Measurements from ENCODE around the gene HAUS1.
"Not testable (repeated sequence)": the region's sequence is repeated elsewhere in the genome, so short reads cannot be mapped to it uniquely, and the experiment has no call there.

Gene HAUS1

DNA sequence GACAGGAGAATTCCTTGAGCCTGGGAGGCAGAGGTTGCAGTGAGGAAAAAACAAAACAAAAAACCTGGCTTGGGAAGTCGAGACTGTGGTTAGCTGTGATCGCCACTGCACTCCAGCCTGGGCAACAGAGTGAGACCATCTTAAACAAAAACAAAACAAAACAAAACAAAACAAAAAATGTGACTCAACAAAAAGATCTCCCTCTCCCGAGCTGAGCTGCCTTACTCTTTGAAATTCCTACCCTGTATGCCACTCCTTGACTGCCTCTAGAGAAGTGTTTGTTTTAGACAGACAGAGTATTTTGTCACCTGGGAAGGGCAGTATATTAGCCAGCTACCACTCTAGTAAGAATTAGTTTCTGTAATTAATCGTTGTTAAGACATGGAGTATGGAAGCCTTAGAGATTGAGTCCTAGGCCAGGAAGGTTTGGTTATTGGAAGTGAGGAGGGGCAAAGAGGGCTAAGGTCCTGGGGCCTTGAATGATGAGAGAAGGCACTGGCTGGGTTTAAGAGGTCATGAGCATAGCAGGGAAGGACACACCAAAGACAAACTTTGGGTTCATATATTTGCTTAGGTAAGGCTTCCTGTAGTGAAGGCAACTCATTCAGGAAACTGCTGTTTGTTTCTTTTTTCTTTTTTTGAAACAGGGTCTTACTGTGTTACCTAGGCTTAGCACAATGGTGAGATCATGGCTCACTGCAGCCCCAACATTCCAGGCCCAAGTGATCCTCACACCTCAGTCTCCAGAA, 56.0 kb downstream of the HAUS1 start:
- no peak for DNase-seq

- not testable (repeated sequence) for DNase-seq
Observed at GRCh38 chr18:46160840-46161239, 56.7 kb downstream of the HAUS1 start.

DNA sequence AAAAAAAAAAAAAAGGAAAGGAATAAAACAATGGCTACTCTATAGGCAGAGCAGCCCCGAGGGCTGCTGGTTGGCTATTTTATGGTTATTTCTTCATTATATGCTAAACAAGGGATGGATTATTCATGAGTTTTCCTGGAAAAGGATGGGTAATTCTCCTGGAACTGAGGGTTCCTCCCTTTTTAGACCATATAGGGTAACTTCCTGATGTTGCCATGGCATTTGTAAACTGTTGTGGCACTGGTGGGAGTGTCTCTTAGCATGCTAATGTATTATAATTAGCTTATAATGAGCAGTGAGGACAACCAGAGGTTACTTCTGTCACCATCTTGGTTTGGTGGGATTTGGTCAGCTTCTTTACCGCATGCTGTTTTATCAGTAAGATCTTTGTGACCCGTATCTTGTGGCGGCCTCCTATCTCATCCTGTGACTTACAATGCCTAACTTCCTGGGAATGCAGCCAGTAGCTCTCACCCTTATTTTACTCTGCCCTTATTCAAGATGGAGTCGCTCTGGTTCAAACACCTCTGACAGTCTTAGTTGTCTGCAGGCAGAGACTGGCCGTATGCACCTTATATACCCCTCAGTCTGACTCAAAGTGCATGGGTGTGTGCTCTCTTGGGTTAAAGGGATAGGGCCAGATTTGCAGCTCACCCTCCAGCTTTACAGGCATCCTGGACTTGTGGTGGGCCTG, 57.7 kb downstream of the HAUS1 start:
- DNase-seq, result no peak

- no peak for DNase-seq
Observed at GRCh38 chr18:46163091-46163490, 58.9 kb downstream of the HAUS1 start.

DNA sequence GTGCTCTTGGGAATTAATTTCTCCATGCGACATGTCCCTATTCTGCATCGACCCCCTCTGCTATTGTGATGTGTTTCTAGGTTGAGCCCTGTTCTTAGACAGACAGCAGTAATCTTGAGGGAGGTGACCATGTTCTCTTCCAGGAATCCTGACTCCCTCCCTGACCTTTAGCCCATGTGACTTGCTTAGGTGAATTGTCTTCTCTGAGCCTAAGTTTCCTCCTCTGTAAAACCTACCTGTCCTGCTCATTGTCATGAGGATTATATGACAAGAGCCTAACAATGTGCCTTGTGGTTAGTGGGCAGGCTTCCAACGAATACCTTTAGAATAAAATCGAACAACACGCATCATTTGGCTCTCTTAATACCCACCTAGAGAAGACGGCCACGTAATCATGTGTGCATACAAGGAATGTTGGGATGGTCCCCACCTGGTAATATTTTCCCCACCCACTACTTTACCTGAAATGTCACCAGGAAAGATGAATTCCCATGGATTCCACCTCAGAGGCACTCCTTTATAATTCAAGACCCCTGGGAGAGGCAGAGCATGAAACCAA, 59.8 kb downstream of the HAUS1 start:
- DNase-seq, result no peak

DNA sequence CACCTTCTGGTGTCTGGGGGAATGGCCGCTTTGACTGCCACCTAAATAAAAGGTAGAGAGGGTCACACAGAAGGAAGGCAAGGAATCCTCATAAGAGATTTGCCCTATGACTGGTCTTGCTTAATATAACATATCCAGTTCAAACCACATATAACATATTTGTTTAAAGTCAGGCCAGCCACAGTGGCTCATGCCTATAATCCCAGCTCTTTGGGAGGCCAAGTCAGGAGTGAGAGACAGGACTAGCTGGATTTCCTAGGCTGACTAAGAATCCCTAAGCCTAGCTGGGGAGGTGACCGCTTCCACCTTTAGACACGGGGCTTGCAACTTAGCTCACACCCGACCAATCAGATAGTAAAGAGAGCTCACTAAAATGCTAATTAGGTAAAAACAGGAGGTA, 60.3 kb downstream of the HAUS1 start:
- not testable (repeated sequence) for DNase-seq

DNA sequence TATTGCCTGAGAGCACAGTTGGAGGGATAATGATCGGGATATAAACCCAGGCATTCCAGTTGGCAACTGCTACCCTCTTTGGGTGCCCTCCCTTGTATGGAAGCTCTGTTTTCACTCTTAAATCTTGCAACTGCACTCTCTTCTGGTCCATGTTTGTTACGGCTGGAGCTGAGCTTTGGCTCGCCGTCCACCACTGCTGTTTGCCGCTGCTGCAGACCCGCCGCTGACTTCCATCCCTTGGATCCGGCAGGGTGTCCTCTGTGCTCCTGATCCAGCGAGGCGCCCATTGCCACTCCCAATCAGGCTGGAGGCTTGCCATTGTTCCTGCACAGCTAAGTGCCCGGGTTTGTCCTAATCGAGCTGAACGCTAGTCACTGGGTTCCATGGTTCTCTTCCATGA, 60.7 kb downstream of the HAUS1 start:
- DNase-seq, result no peak

- no peak for DNase-seq
Observed at GRCh38 chr18:46166261-46166970, 62.2 kb downstream of the HAUS1 start.

DNA sequence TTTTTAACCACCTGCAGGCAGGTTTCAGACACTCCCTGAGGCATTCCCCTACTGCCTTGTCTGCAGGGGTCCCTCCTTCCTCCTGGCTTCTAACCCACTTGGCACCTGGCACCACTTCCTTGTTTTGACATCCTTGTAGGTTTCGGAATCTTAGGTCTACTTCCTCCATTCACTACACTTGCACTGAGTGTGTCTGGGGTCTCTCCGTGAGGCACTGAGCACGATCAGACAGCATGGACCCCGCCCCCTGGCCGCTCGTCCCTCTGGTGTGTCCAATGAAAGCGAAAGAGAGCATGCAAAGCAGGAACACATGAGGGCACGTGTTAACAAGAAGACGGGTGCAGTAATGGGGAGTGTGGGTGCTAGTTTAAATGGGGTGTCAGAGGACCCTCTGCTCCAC, 63.8 kb downstream of the HAUS1 start:
- DNase-seq, result no peak

GRCh38 chr18:46169464-46169941, 65.3 kb downstream of the HAUS1 start:
- no peak for DNase-seq

DNA sequence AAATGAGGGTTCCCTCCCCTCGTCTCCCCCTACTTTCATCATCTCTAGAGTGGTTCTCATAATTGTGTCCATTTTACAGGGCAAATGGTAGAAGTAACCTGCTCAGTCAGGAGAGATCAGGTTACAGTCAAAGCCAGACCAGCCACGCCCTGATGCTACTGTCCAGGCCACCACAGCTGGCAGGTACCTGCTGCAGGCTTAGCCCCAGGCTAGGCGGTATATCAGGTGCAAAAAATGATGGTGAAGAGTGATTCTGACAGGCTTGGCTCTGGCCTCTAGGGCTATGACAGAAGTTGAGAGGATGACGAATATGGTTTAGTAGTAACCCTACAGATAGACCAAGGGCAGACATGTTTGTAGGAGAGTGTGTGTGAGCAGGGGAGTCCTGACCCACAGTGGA, 67.1 kb downstream of the HAUS1 start:
- no peak for DNase-seq

GRCh38 chr18:46173393-46174341, 69.5 kb downstream of the HAUS1 start:
- DNase-seq, result peak; percentile 96

- peak; percentile 68 for DNase-seq
Observed at GRCh38 chr18:46174342-46175041, 70.3 kb downstream of the HAUS1 start.

DNA sequence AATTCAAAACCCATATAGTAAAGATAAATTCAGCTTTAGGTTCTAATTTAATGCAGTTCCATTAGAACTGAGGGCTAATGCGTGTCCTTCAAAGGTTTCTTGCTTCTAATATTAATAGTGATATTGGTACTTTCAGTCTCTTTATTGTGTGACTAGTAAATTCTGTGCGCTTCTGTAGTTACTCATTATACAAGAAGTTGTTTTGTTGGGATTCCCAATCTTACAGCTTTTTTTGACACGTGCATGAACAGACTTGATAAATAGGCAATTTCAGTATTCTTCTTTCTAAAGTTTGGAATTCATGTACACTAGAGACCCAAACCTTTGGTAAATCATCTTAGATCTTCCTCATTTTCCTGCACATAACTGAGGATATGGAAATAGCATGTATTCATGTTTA, 71.8 kb downstream of the HAUS1 start:
- no peak for DNase-seq
